HG03064 (cell line): ENCODE results near the gene THAP2.
A peak's percentile ranks its signal among the peaks of the same experiment; 100 is the strongest.
"Not testable (repeated sequence)": the region's sequence is repeated elsewhere in the genome, so short reads cannot be mapped to it uniquely, and the experiment has no call there.

ENCODE experiments used
- ATAC-seq: cut with Tn5 transposase; IDR thresholded peaks from one replicate; pipeline ENCODE4 v1.9.1; 2021; ENCODE audit warnings: low read depth; ENCODE audit not compliant: unreplicated experiment

The THAP2 gene

GRCh38 chr12:71661977-71662530, 2.0 kb upstream of the THAP2 start:
- no peak for ATAC-seq

GRCh38 chr12:71662849-71663560, 1.1 kb upstream of the THAP2 start:
- peak; percentile 21 for ATAC-seq

GRCh38 chr12:71664411-71665089, 449 bp downstream of the THAP2 start:
- peak; percentile 4 for ATAC-seq

GRCh38 chr12:71665090-71665463, 976 bp downstream of the THAP2 start:
- ATAC-seq, result no peak

GRCh38 chr12:71666259-71666658, 2.2 kb downstream of the THAP2 start:
- no peak for ATAC-seq

- no peak for ATAC-seq
These were observed 7.2 kb downstream of the THAP2 start for GRCh38 chr12:71671311-71671710.

GRCh38 chr12:71671816-71672215, 7.7 kb downstream of the THAP2 start:
- no peak for ATAC-seq

- no peak for ATAC-seq
These were observed 18.4 kb downstream of the THAP2 start for GRCh38 chr12:71682466-71682865.

GRCh38 chr12:71683633-71684032, 19.5 kb downstream of the THAP2 start:
- no peak for ATAC-seq

- ATAC-seq, result no peak
These were observed 20.0 kb downstream of the THAP2 start for GRCh38 chr12:71684081-71684480.

- ATAC-seq, result no peak
These were observed 21.3 kb downstream of the THAP2 start for GRCh38 chr12:71685312-71685906.

- ATAC-seq, result peak; percentile 89
These were observed 22.0 kb downstream of the THAP2 start, which contains the start of gene TMEM19 for GRCh38 chr12:71685914-71686657. TMEM19 (plus strand) TSS chr12:71686082; CDS start chr12:71686681, 599 bp downstream.

GRCh38 chr12:71686658-71687025, 22.5 kb downstream of the THAP2 start:
- ATAC-seq, result no peak

- not testable (repeated sequence) for ATAC-seq
These were observed 23.1 kb downstream of the THAP2 start for GRCh38 chr12:71687172-71687571.

- no peak for ATAC-seq
These were observed 25.0 kb downstream of the THAP2 start for GRCh38 chr12:71688961-71689570.

- no peak for ATAC-seq
These were observed 27.5 kb downstream of the THAP2 start for GRCh38 chr12:71691504-71692129.

GRCh38 chr12:71693126-71693525, 29.0 kb downstream of the THAP2 start:
- no peak for ATAC-seq

GRCh38 chr12:71693651-71694050, 29.6 kb downstream of the THAP2 start:
- ATAC-seq, result peak; percentile 5

- peak; percentile 84 for ATAC-seq
These were observed 30.2 kb downstream of the THAP2 start for GRCh38 chr12:71694099-71694820.
